Body of pancreas (tissue), 4 donors: ENCODE results near the gene SETBP1. TPM values are rescaled to one million over a fixed set of nuclear protein-coding genes. Genes with fewer than 3 reads are reported as not detected.

Experiments used
- ATAC-seq: fragments of 150-250 bp; one replicate; pipeline ENCODE4 v1.9.1; 2016
- DNase-seq, 4 donors: peaks; one replicate each; pipeline ENCODE4 v3.0.0-alpha.2; 2019
- H3K27ac ChIP-seq, 4 donors: fragments of 200-600 bp; sonication (generic); 1 replicate in 3 of 4; 2 replicates in 1 of 4; pipeline versions ENCODE4 v1.5.1 to v1.6.1; 2016 to 2019; ENCODE audit warnings: mild to moderate bottlenecking in 1 of 4, mixed read lengths in 1 of 4, moderate library complexity in 1 of 4
- H3K27me3 ChIP-seq, 2 donors: fragments of 200-600 bp; sonication (generic); one replicate each; pipeline ENCODE4 v1.6.0; 2016; ENCODE audit warnings: mild to moderate bottlenecking in 1 of 2
- H3K36me3 ChIP-seq, 2 donors: fragments of 200-600 bp; sonication (generic); replicated peaks in 1 of 2; 2 replicates each; pipeline ENCODE4 v1.5.1; 2016; ENCODE audit warnings: low read depth in 2 of 2; ENCODE audit not compliant: insufficient read depth in 1 of 2
- H3K4me1 ChIP-seq: fragments of 200-600 bp; sonication (generic); one replicate; pipeline ENCODE4 v1.6.0; 2016
- H3K4me3 ChIP-seq, 2 donors: fragments of 200-600 bp; sonication (generic); 1 replicate in 1 of 2; 2 replicates in 1 of 2; pipeline ENCODE4 v1.5.1; 2016 to 2019
- H3K9me3 ChIP-seq, 3 donors: fragments of 200-600 bp; sonication (generic); 1 replicate in 2 of 3; 2 replicates in 1 of 3; pipeline ENCODE4 v1.5.1; 2016
- CTCF ChIP-seq, 7 experiments: fragments of 450-650 bp in 4 of 7; fragments of 200-600 bp in 3 of 7; sonication (generic) in 3 of 7; IDR thresholded peaks; one replicate each; pipeline ENCODE4 v1.5.1; 2016 to 2019; ENCODE audit warnings: antibody characterized with exemption in 7 of 7
- POLR2A ChIP-seq, 3 donors: fragments of 450-650 bp; IDR thresholded peaks; one replicate each; pipeline ENCODE4 v1.6.1; 2016; ENCODE audit warnings: antibody characterized with exemption in 3 of 3, mild to moderate bottlenecking in 2 of 3
- WGBS, 2 donors: methylation state at CpG; one replicate each; pipeline ENCODE4 v1.1.5; 2017; 5-methylcytosine and 5-hydroxymethylcytosine counted together
- intact Hi-C: fragments of 100-400 bp; cut with DNase I; formaldehyde crosslinking; loops from one replicate; pipeline ENCODE4 v1.15.1; 2023
- total RNA-seq, 2 donors: library from RNA; depleted of rRNA; stranded (reverse); fragments of >200 nt; gene quantifications; one replicate each; pipeline ENCODE4 v1.1.0, GENCODE V29; 2016

SETBP1 gene
- total RNA-seq, 2 donors from 2014 or later: 23.6 to 37.2 TPM

GRCh38 chr18:44876024-44876423, 195.3 kb downstream of the SETBP1 start:
- no peak for ATAC-seq
- no peak for DNase-seq
- TF ChIP-seq CTCF (IDR thresholded peaks at IDR 0.05) (no peak), POLR2A (IDR thresholded peaks at IDR 0.05) (no peak)
- WGBS, 2 donors: 41 to 59% methylated on average over 1 of the region's 1 CpG
- no peaks in the 10 kb centered on the region for H3K36me3 ChIP-seq
- H3K27ac ChIP-seq: no peak overlapping the region
- no peaks in the 10 kb centered on the region for H3K9me3 ChIP-seq
- H3K27me3 ChIP-seq: no peaks in the 10 kb centered on the region
- H3K4me3 ChIP-seq: no peak overlapping the region
- intact Hi-C loops: no loop called here
- H3K4me1 ChIP-seq: peaks cover 39% of the 10 kb centered on the region

GRCh38 chr18:44876755-44877154, 196.1 kb downstream of the SETBP1 start:
- Histone ChIP-seq H3K27me3 (no peaks in the 10 kb centered on the region), H3K9me3 (no peaks in the 10 kb centered on the region), H3K4me1 (peaks cover 39% of the 10 kb centered on the region), H3K36me3 (no peaks in the 10 kb centered on the region), H3K27ac (no peak overlapping the region), H3K4me3 (no peak overlapping the region)
- DNase-seq (no peak), ATAC-seq (no peak)
- WGBS, 2 donors: 57 to 62% methylated on average over 3 of the region's 3 CpGs
- intact Hi-C loops: no loop called here
- TF ChIP-seq CTCF (IDR thresholded peaks at IDR 0.05): no peak
- no peak for TF ChIP-seq POLR2A (IDR thresholded peaks at IDR 0.05)

- peaks cover 45% of the 10 kb centered on the region for H3K4me1 ChIP-seq
- no peak for DNase-seq
- H3K27ac ChIP-seq: no peak overlapping the region
- H3K27me3 ChIP-seq: no peaks in the 10 kb centered on the region
- H3K4me3 ChIP-seq: no peak overlapping the region
- TF ChIP-seq CTCF (IDR thresholded peaks at IDR 0.05) (no peak), POLR2A (IDR thresholded peaks at IDR 0.05) (no peak)
- ATAC-seq: no peak
- H3K9me3 ChIP-seq: no peaks in the 10 kb centered on the region
- H3K36me3 ChIP-seq: no peaks in the 10 kb centered on the region
- intact Hi-C loops: no loop called here
Measured at GRCh38 chr18:44878335-44878734, 197.6 kb downstream of the SETBP1 start.

GRCh38 chr18:44880170-44880569, 199.5 kb downstream of the SETBP1 start:
- Histone ChIP-seq H3K9me3 (no peaks in the 10 kb centered on the region), H3K36me3 (no peaks in the 10 kb centered on the region), H3K27ac (peak overlapping the region; percentile 32 to 76 (median 54)), H3K4me3 (no peak overlapping the region), H3K4me1 (peaks cover 57% of the 10 kb centered on the region), H3K27me3 (no peaks in the 10 kb centered on the region)
- DNase-seq (peak; percentile 65 to 76 (median 74)), ATAC-seq (peak; percentile 84)
- TF ChIP-seq CTCF (IDR thresholded peaks at IDR 0.05) (no peak), POLR2A (IDR thresholded peaks at IDR 0.05) (no peak)
- WGBS, 2 donors: 32 to 42% methylated on average over 5 of the region's 5 CpGs
- intact Hi-C loops: no loop called here

GRCh38 chr18:44881461-44882162, 200.9 kb downstream of the SETBP1 start:
- 24 to 29% methylated on average over 9 of the region's 9 CpGs for WGBS, 2 donors
- ATAC-seq: no peak
- no peaks in the 10 kb centered on the region for H3K9me3 ChIP-seq
- no peaks in the 10 kb centered on the region for H3K27me3 ChIP-seq
- H3K27ac ChIP-seq: peak overlapping the region in 3 of 4 donors; percentile 12 to 43 (median 27)
- H3K4me1 ChIP-seq: peaks cover 60% of the 10 kb centered on the region
- TF ChIP-seq POLR2A (IDR thresholded peaks at IDR 0.05): no peak
- no peak for TF ChIP-seq CTCF (IDR thresholded peaks at IDR 0.05)
- H3K4me3 ChIP-seq: no peak overlapping the region
- DNase-seq: no peak
- intact Hi-C loops: no loop called here
- no peaks in the 10 kb centered on the region for H3K36me3 ChIP-seq
